GM19099 (cell line): ENCODE measurements around the gene GPR137.

ENCODE experiments used
- POLR2A ChIP-seq: IDR thresholded peaks from 3 replicates; pipeline ENCODE4 v1.6.1; 2011; ENCODE audit warnings: low read depth; ENCODE audit not compliant: insufficient read length; ENCODE audit errors: extremely low read depth

Gene GPR137

DNA sequence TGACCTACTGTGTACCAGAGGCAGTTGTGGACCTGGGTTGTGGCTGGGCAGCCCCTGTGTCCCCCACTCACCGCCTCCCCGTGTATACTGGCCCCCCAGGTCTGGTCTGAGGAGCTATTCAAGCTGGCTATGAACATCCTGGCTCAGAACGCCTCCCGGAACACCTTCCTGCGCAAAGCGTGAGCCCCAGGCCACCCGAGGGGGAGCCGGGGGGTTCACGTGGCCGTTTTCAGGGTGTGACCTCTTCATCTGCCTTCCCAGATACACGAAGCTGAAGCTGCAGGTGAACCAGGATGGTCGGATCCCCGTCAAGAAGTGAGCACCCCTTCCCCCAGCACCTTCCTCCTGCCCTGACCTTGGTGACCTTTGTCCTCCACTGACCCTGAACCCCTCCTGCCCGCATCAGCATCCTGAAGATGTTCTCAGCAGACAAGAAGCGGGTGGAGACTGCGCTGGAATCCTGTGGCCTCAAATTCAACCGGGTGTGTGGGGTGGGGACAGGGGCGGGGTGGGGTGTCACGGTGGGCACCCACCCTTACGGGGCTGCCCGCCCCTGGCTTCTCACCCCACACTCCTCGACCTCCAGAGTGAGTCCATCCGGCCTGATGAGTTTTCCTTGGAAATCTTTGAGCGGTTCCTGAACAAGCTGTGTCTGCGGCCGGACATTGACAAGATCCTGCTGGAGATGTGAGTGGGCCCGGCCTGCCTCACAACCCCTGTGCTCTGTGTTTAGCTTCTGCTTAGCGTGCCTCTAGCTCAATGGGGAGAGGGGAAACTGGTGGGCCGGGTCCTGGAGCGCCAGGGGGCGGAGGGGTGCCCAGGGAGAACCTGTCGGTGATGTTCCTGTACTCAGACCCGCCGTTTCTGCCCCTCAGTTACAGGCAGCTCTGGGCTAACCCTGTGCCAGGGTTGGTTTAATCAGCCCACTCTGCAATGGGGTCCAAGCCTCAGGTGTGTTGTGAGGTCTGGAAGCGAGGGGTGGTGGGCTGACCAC is 30.2 kb upstream of the GPR137 start:
- no peak for TF ChIP-seq POLR2A

DNA sequence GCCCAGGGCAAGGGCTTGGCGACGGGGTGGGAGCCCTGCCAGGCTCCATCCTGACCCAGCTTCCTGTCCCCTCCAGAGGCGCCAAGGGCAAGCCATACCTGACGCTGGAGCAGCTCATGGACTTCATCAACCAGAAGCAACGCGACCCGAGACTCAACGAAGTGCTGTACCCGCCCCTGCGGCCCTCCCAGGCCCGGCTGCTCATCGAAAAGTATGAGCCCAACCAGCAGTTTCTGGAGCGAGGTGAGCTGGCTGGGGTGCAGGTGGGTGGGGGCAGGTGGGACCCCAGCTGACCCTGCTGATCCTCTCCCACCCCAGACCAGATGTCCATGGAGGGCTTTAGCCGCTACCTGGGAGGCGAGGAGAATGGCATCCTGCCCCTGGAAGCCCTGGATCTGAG is 29.3 kb upstream of the GPR137 start:
- TF ChIP-seq POLR2A, result no peak

DNA sequence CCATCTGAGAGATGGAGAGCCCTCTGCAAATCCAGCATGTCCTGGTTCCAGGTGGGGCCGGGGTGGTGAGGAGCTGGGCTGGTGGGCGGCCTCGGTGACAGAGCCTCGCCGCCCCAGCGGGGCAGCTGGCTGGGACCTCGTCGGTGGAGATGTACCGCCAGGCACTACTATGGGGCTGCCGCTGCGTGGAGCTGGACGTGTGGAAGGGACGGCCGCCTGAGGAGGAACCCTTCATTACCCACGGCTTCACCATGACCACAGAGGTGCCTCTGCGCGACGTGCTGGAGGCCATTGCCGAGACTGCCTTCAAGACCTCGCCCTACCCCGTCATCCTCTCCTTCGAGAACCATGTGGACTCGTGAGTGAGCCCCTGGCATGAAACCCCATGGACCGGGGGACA is 27.3 kb upstream of the GPR137 start:
- no peak for TF ChIP-seq POLR2A

DNA sequence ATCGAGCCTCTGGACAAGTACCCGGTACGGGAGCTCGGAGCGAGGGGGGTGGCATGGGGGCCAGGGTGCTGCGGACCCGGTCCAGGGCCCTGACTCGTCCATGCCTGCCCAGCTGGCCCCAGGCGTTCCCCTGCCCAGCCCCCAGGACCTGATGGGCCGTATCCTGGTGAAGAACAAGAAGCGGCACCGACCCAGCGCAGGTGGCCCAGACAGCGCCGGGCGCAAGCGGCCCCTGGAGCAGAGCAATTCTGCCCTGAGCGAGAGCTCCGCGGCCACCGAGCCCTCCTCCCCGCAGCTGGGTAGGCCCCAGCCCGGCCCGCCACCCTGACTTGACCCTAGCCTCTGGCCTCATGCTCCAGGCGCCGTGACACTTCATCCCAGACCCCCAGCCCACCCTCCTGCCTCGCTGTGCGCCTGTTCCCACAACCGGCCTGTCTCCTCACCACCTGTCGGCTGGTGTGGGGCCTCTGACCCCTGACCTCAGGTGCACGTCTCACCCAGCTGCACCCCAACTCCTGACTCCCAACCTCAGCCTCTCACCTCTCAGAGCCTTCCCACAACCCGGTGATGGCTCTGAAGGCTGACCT is 26.6 kb upstream of the GPR137 start:
- TF ChIP-seq POLR2A, result no peak

DNA sequence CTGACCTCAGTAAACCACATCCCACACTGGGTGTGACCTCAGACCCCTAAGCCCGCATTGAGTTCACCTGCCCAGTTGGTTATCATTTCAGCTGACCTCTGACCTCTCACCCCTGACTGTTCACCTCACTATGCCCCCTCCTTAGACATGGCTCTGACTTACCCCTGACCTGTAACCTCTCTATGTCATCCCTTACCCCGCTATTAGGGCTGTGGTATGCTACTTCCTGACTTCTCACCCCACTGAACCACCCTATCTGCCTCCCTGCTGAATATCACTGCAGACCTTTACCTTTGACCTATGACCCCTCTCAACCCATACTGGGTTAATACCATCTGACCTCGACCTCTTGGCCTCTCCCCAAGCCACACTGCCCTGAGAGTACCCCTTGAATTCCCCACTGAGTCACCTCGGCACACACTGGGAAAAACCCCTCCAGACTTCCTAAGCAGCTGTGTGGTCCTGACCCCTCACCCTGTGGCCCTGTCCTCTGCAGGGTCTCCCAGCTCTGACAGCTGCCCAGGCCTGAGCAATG is 26.0 kb upstream of the GPR137 start:
- TF ChIP-seq POLR2A, result no peak

DNA sequence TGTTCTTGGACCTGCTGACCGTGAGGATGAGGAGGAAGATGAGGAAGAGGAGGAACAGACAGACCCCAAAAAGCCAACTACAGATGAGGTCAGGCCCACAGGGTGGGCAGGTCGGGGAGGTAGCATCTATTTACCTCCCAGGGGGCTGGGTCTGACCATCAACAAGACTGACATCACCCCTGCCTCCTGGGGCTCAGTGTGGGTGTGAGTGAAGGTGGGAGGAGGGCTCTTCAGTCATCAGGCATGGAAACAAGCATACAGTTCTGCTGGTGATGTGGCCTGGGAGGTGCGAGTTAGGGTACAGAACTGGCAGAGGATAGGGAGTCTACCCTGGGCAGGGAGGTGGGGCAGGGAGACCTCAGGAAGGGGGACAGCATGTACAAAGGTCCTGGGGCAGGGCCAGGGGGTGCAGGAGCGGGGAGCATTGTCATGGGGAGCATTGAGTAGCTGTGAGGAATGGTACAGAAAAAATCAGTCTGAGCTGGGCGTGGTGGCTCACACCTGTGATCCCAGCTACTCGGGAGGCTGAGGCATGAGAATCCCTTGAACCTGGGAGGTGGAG is 25.4 kb upstream of the GPR137 start:
- no peak for TF ChIP-seq POLR2A

DNA sequence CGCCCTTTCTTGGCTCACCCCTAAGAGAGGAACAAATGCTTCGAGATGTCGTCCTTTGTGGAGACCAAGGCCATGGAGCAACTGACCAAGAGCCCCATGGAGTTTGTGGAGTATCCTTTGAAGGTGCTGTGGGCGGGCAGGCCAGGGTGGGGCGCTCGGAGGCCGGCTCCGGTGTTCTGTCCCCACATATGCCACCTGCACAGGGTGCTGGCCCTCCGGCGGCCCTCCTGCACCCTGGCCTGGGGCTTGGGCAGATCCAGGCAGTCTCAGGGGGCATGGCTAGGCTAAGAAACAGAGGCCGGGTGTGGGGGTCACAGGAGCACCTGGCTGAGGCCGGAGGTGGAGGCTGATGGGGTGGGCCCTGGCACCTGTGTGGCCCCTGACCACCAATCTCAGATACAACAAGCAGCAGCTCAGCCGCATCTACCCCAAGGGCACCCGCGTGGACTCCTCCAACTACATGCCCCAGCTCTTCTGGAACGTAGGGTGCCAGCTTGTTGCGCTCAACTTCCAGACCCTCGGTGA is 24.0 kb upstream of the GPR137 start:
- TF ChIP-seq POLR2A, result no peak

DNA sequence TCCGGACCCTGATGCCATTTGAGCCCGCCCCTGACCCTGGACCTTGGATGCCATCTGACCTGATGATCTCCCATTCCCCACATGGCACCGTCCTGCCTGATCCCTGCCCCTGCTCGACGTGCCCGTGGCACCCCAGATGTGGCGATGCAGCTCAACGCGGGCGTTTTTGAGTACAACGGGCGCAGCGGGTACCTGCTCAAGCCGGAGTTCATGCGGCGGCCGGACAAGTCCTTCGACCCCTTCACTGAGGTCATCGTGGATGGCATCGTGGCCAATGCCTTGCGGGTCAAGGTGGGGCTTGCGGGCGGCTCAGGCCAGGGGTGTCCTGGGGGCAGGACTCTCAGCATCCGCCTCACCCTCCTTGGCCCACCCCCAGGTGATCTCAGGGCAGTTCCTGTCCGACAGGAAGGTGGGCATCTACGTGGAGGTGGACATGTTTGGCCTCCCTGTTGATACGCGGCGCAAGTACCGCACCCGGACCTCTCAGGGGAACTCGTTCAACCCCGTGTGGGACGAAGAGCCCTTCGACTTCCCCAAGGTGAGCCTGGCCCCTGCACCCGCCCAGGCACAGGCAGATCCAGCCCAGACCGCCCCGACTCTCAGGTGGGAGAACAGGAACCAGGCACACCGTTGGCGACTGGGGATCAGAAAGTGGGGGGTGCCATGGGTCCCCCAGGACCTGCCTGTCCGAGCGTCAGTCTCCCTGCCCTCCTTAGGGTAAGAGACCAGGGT is 23.2 kb upstream of the GPR137 start:
- no peak for TF ChIP-seq POLR2A

DNA sequence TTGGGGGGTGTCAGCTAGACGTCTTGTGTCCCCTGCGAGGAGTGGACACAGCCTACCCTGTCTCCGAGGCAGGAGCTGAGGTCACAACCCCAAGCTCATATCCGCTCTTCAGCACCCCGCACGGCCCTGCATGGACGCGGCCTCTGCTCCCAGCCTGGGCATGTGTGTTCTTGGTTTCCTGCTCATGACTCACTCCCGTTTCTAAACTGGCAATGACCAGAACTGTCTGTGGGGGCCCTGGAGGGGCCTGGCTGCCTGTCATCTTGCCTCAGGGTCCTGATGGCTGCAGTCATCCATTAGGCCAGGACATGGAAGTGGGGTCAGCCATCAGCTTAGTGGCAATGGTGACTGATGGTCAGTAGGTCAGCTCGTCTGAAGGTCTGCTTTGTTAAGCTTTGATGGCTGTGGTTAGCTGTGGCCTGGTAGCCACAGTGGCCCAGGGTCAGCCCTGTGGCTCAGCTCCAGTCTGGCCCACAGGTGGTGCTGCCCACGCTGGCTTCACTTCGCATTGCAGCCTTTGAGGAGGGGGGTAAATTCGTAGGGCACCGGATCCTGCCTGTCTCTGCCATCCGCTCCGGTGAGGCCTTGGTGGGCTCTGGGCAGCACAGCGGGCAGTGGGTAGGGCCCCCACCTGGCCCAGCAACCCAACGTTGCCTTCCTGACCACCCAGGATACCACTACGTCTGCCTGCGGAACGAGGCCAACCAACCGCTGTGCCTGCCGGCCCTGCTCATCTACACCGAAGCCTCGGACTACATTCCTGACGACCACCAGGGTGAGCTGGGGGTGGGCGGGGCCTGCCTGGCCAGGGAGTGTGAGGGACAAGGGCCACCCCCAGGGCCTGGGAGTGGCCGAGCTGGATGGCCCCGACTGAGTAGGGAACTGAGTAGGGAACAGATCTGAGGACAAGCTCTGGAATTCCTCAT is 22.4 kb upstream of the GPR137 start:
- no peak for TF ChIP-seq POLR2A

DNA sequence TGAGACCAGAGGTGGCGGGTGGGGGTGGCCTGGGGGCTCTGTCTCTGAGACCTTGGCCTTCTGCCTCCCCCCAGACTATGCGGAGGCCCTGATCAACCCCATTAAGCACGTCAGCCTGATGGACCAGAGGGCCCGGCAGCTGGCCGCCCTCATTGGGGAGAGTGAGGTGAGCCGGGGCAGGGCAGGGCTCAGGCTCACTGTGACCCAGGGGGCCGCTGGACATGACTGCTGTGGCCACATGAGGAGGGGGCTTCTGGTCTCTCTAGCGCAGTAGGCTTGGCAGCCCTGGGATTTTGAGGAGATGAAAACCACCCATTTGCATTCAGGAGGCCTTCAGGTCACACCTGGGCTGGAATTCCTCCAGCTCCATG is 21.7 kb upstream of the GPR137 start:
- TF ChIP-seq POLR2A, result no peak

DNA sequence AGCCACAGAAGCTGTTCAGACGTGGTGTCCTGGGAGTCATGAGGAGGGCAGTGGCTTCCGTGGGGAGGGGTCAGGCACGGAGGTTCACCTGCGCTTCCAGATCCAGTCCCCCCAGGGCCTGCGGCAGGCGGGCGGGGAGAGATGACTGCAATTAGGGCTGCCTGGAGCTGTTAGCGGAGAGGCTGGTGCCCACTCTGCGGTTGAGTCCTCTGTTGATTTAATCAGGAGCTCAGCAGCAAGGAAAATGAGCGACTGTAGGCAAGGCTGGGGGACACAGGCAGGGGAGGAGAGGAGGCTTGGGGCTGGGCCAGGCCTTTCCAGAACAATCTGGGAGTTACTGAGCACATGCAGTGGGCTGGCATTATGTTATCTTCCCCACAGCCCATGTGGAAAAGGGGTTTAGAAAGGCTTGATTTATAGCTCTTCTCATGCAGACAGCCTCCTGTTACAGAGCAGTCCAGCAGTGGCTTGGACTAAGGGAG is 21.2 kb upstream of the GPR137 start:
- no peak for TF ChIP-seq POLR2A

DNA sequence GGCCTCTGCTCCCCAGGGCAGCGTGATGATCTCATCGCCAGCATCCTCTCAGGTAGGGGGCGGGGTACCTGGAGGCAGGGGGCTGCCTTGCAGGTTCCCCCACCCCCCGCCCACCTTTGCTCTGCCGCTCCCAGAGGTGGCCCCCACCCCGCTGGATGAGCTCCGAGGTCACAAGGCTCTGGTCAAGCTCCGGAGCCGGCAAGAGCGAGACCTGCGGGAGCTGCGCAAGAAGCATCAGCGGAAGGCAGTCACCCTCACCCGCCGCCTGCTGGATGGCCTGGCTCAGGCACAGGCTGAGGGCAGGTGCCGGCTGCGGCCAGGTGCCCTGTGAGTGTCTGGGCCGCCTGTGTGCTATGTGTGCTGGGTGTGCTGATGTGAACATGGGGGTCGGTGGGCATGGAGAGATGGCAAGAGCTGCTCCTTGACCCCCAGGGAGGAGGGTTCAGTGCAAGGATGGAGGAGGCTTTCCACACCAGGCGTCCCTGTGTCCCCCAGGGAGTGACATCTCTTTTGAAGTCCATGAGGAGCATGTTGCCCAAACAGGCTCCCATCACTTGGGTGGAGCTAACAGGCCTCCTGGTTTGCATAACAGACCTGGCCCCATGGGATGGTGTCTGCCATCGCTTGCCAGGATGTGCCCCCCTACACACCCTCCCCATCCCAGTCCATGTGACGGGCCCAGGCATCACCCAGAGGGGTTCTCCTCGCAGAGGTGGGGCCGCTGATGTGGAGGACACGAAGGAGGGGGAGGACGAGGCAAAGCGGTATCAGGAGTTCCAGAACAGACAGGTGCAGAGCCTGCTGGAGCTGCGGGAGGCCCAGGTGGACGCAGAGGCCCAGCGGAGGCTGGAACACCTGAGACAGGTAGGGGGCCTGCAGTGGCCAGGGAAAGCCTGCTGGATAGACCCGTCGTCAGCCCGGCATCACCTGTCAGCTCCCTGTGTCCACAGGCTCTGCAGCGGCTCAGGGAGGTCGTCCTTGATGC is 20.2 kb upstream of the GPR137 start:
- no peak for TF ChIP-seq POLR2A
